Cerebellar cortex (tissue), 1 donor: ENCODE results near the gene CAPZB.
"Not testable (repeated sequence)": the region's sequence is repeated elsewhere in the genome, so short reads cannot be mapped to it uniquely, and the experiment has no call there.

Experiments used
- DNase-seq: peaks from one replicate; pipeline ENCODE4 v3.0.0-alpha.2; 2015; ENCODE audit warnings: low spot score

Gene CAPZB

DNA sequence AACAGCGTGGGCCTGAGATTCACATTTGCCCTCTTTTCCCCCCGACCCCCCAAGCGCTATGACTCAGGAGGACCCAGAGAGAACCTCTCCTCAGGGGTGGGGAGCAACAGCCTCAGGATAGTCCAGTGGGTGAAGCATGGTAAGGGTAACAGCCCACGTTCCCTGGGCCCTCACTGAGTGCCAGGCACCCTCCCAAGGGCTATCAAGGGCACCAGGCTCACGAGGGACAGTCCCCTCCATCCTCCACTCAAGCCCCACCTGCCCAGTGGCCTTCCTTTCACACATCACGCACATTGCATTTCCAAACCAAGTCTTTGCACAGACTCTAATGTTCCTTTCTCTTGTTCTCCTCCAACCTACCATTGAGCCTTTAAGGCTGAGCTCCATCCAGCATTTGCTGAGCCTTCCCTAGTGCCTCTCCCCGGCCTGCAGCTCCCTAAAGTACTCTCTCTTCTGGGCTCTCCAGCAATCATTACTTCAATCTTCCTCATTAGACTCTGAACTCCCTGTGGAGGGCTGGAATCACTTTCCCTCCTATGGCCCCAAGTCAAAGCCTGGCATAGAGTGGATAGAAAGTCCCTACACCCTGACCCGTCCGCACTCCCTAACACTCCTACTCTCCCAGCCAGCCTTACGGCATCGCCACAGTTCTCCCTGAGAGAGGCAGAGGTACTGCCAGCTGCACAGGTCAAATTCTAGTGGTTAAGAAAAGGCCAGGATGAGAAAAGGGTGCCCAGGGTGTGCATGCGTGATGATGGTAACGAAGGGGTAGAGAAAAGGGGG, 174.4 kb downstream of the CAPZB start:
- peak; percentile 25 for DNase-seq

GRCh38 chr1:19310061-19310460, 175.3 kb downstream of the CAPZB start:
- no peak for DNase-seq

- no peak for DNase-seq
These were observed 176.1 kb downstream of the CAPZB start for GRCh38 chr1:19309123-19309813.

GRCh38 chr1:19308509-19308907, 176.8 kb downstream of the CAPZB start:
- DNase-seq = no peak

DNA sequence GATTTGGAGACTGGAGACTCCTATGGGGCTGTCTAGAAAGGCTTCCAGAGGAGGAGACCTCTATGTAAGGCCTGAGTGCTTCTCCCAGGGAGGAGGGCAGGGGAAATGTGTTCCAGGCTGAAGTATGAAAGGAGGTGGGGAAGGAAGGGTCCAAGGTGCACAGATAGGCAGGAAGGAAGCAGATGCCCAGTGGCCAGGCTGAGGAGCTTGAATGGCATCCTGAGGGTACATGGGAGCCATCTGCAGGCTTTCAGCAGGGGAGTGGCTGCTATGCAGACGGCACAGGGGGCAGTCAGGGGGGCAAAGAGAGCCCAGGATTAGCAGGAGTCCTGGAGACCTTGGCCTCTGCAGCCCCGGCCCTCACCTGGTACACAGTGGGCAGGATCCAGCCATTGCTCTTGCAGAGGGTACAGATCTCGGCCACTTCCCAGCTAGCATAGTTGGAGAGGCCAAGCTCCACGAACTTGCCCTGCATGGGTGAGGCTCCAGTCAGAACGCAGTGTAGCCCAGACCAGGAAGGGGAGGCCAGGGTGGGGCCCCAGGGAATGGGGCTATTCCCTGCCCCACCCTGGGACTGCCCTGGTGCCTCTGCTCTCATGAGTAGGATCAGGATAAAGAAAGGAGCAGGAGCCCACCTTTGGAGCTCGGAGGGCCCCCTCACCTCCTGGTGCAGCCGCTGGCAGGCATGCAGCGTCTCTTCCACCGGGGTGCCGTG, 177.4 kb downstream of the CAPZB start:
- DNase-seq = no peak

- no peak for DNase-seq
These were observed 178.4 kb downstream of the CAPZB start for GRCh38 chr1:19306941-19307340.

DNA sequence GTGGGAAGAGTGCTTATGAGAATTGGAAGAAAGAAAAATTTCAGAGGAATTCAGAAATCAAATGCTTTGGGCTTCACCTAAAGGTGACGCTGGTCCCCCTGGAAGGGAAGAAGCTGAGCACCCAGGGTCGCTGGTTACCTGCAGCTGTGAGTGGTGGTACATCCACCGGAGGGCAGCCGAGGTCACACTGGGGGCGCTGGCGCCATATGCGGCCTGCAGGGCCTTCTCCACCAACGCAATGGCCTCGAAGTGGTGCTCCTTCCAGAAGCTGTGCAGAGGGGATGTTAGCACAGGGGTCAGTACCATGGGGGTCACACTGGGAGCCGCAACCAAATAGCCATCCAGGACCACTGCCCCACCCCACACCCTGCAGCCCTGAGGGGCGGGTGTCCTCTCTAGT, 179.5 kb downstream of the CAPZB start:
- no peak for DNase-seq

GRCh38 chr1:19304081-19304480, 181.3 kb downstream of the CAPZB start:
- DNase-seq = not testable (repeated sequence)

DNA sequence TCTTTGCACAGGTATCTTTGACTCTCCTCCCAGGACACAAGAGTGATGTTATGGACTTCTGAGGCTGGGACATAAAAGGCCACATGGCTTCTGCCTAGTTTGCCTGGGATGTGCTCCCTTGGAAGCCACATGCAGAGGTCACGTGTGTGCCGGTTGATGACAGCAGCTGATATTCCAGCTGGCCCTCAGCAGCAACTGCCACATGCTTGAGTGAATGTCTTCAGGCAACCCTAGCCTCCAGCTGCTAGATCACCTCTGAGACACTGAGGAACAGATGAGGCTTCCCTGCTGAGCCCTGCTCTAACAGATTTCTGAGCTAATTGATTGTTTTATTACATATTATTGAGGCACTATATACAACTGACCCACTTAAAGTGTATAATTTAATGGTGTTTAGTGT, 185.1 kb downstream of the CAPZB start:
- no peak for DNase-seq

- no peak for DNase-seq
These were observed 190.7 kb downstream of the CAPZB start for GRCh38 chr1:19294638-19295037.

DNA sequence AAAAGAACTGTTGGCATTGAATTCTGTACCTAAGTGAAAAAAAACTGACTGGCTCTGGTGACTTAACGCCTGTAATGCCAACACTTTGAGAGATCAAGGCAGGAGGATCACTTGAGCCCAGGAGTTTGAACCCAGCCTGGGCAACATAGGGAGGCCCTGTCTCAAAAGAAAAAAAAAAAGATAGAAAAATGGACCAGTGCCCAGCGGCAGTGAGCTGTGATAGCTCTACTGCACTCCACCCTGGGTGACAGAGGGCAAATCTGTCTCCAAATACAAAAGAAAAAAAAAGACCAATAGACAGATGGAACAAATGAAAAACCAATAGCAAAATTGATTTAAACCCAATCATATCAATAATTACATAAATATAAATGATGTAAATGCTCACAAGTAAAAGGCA, 196.1 kb downstream of the CAPZB start:
- no peak for DNase-seq
